Naive thymus-derived CD4-positive, alpha-beta T cell (primary cell): ENCODE measurements around the gene SYNGR1. TPM values are rescaled to one million over a fixed set of nuclear protein-coding genes. Genes with fewer than 3 reads are reported as not detected.

Experiments used
- ATAC-seq: fragments of 150-1000 bp; cut with Tn5 transposase; 2 replicates; pipeline ENCODE4 v1.10.0; 2021; ENCODE audit warnings: mild to moderate bottlenecking, moderate library complexity
- CTCF ChIA-PET: fragments of 350-600 bp; sonication (Branson Sonifier 250); formaldehyde crosslinking; loops from one replicate; lab custom pipeline; 2021; ENCODE audit warnings: antibody characterized with exemption; lab: Charles Lee
- POLR2A ChIA-PET: fragments of 350-600 bp; sonication (Branson Sonifier 250); formaldehyde crosslinking; loops from one replicate; lab custom pipeline; 2021; ENCODE audit warnings: antibody characterized with exemption, inconsistent platforms; lab: Charles Lee
- DNase-seq, 9 donors: peaks; one replicate each; pipeline versions ENCODE4 v3.0.0 to v3.0.0-alpha.2; 2020 to 2022; ENCODE audit warnings: mixed read lengths in 1 of 9
- H3K27ac ChIP-seq: one replicate; pipeline ENCODE4 v1.7.0; 2013; ENCODE audit warnings: mild to moderate bottlenecking, low read depth, low read length, moderate library complexity
- H3K27me3 ChIP-seq, 2 donors: one replicate each; pipeline ENCODE4 v1.7.0; 2013; ENCODE audit warnings: low read length in 2 of 2, mild to moderate bottlenecking in 2 of 2, moderate library complexity in 2 of 2; ENCODE audit not compliant: control insufficient read depth in 2 of 2, insufficient read depth in 2 of 2
- H3K36me3 ChIP-seq, 3 experiments: 1 replicate in 2 of 3; 2 replicates in 1 of 3; pipeline ENCODE4 v1.7.0; 2013; ENCODE audit warnings: low read length in 3 of 3, mild to moderate bottlenecking in 3 of 3, moderate library complexity in 1 of 3; ENCODE audit not compliant: insufficient read depth in 3 of 3, control insufficient read depth in 2 of 3
- H3K4me1 ChIP-seq, 2 donors: one replicate each; pipeline ENCODE4 v1.7.0; 2013; ENCODE audit warnings: low read length in 2 of 2, mild to moderate bottlenecking in 2 of 2, moderate library complexity in 1 of 2; ENCODE audit not compliant: control insufficient read depth in 2 of 2, insufficient read depth in 2 of 2
- H3K4me3 ChIP-seq: 2 replicates; pipeline ENCODE4 v1.7.0; 2013; ENCODE audit warnings: mild to moderate bottlenecking, low read length
- H3K9me3 ChIP-seq, 3 experiments: 1 replicate in 2 of 3; 2 replicates in 1 of 3; pipeline ENCODE4 v1.7.0; 2013; ENCODE audit warnings: low read length in 3 of 3; ENCODE audit not compliant: control insufficient read depth in 2 of 3
- H3K27ac Mint-ChIP-seq, 9 donors: one replicate each; pipeline ENCODE4 v1.8.0; 2020 to 2022; ENCODE audit warnings: mixed read lengths in 9 of 9, mild to moderate bottlenecking in 8 of 9, moderate library complexity in 5 of 9, inconsistent platforms in 2 of 9
- H3K27me3 Mint-ChIP-seq, 5 donors: one replicate each; pipeline ENCODE4 v1.8.0; 2021 to 2022; ENCODE audit warnings: mixed read lengths in 5 of 5, mild to moderate bottlenecking in 1 of 5
- H3K36me3 Mint-ChIP-seq, 5 donors: one replicate each; pipeline ENCODE4 v1.8.0; 2020 to 2022; ENCODE audit warnings: mixed read lengths in 5 of 5, mild to moderate bottlenecking in 3 of 5, inconsistent platforms in 1 of 5
- H3K4me1 Mint-ChIP-seq, 7 donors: one replicate each; pipeline ENCODE4 v1.8.0; 2020 to 2022; ENCODE audit warnings: mixed read lengths in 7 of 7, mild to moderate bottlenecking in 3 of 7, inconsistent platforms in 1 of 7
- H3K4me3 Mint-ChIP-seq, 10 donors: one replicate each; pipeline ENCODE4 v1.8.0; 2020 to 2022; ENCODE audit warnings: mild to moderate bottlenecking in 10 of 10, mixed read lengths in 10 of 10, moderate library complexity in 6 of 10, inconsistent platforms in 2 of 10
- H3K9me3 Mint-ChIP-seq, 11 donors: one replicate each; pipeline ENCODE4 v1.8.0; 2020 to 2022; ENCODE audit warnings: mixed read lengths in 11 of 11, mild to moderate bottlenecking in 4 of 11, inconsistent platforms in 1 of 11, moderate library complexity in 1 of 11
- intact Hi-C, 2 donors: fragments of 100-400 bp; cut with micrococcal nuclease; formaldehyde crosslinking; loops; one replicate each; pipeline ENCODE4 v1.15.1; 2023
- polyA plus RNA-seq, 2 donors: library from polyadenylated mRNA; unstranded; fragments of 300-500 nt; fragmentation: Illumina TruSeq; gene quantifications; one replicate each; pipeline ENCODE4 v1.2.3, GENCODE V29; 2021
- total RNA-seq, 6 experiments: library from RNA in 5 of 6; stranded (reverse) in 5 of 6; gene quantifications; 1 replicate in 5 of 6; 2 replicates in 1 of 6; pipeline ENCODE4 v1.2.3 and lab custom pipeline; 2021 to 2026

SYNGR1 gene
- total and polyA plus RNA-seq, 7 experiments from 2014 or later = 0.12 to 7.0 (median 1.5) TPM

DNA sequence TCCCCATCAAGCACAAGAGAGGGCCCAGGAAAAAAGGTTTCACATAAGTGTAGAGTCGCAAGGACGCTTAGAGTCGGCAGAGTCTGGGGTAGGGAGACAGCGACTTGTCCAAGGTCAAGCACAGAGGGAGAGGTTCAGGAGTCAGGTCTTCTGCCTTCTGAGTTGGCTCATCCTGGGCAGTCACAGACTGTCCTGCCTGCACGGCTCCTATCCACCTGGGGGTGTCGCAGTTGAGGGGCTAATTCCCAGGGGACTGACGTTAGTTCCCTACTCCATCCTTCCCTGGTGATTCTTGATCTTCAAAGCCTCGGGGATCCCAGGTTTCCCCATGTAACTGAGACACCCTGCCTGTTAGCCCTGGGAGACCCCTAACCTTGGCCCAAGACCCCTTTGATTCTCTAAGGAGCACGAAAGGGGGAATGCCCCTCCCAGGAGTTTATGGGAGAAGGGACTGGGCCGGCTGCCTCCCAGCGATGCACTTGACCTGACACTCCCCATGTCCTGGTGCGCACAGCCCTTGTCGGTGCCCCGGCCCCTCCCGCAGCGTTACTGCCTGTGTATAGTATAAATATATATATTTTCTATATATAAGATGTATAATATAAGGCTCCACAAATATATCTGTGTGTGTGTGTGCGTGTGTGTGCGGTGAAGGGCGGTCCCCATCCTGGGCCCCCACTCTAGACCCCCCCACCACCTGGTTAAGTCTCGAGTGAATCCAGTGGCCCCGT is 35.1 kb downstream of the SYNGR1 start:
- Histone ChIP-seq H3K9me3 (no peaks in the 10 kb centered on the region), H3K27me3 (no peaks in the 10 kb centered on the region), H3K27ac (peak overlapping the region; percentile 14), H3K4me1 (peaks cover 0 to 4% of the 10 kb centered on the region in 2 donors), H3K36me3 (no peaks in the 10 kb centered on the region), H3K4me3 (no peak overlapping the region)
- Mint-ChIP-seq H3K9me3 (peaks cover 0 to 3% (median 0%) of the 10 kb centered on the region in 11 donors), H3K4me1 (peaks cover 6 to 31% (median 19%) of the 10 kb centered on the region in 7 donors), H3K4me3 (peak overlapping the region in 1 of 10 donors; percentile 32), H3K27ac (peak overlapping the region in 3 of 9 donors; percentile 14 to 59 (median 52)), H3K36me3 (peaks cover 0 to 5% (median 0%) of the 10 kb centered on the region in 5 donors), H3K27me3 (peaks cover 0 to 4% (median 0%) of the 10 kb centered on the region in 5 donors)
- ChIA-PET POLR2A (interaction anchor here (0.5 kb wide), 1 partner anchor 654 kb away, joined by 4 read pairs; no protein-coding TSS in a partner anchor), CTCF (no interaction called here)
- ATAC-seq (no peak), DNase-seq (no peak)
- intact Hi-C loops = loop anchor here (5.0 kb wide), 1 partner anchor 68 kb away; the partner anchor contains the start of gene RPL3 (in 2 of the 2)

DNA sequence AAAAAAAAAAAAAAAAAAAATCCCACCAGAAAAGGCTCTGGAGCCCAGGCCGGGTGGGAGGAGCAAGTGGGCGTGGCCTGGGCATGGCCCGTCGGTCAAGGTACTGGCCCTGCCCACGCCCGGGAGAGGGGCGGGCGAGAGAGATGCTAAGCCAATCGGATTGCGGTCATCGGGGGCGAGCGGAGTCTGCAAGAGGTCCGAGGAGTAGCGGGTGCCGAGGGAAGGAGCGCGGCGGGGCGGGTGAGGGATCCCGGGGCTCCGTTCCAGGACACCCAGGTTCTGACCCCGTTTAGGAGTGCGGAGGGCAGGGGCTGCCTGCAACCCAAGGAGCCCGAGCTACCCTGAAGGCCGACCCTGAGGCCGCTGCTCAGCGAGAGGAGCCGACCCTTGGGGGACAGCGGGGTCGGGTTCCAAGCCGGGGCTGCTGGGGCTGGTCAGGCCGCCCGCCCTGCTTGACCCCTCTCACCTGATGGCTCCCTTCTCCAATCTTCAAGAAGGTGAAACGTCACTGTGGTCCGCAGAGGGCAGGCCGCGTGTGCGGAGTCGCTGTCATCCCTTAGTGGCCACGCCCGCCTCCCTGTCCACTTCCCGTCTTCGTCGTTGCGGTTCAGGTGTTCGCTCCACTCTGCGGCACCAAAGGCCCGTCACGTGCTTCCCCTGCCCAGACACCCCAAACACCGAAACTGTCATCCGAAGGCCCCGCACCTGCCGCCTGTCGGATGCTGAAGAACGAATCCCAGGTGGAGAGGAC is 38.6 kb downstream of the SYNGR1 start:
- no peaks in the 10 kb centered on the region for H3K9me3 ChIP-seq
- peak overlapping the region; percentile 56 for H3K4me3 ChIP-seq
- H3K27ac ChIP-seq = peak overlapping the region; percentile 87
- Mint-ChIP-seq H3K4me1 (peaks cover 6 to 31% (median 18%) of the 10 kb centered on the region in 7 donors), H3K36me3 (peaks cover 0 to 5% (median 0%) of the 10 kb centered on the region in 5 donors), H3K27me3 (peaks cover 0 to 4% (median 0%) of the 10 kb centered on the region in 5 donors), H3K27ac (peak overlapping the region in 8 of 9 donors; percentile 51 to 99 (median 94)), H3K9me3 (peaks cover 0 to 3% (median 0%) of the 10 kb centered on the region in 11 donors), H3K4me3 (peak overlapping the region; percentile 57 to 98 (median 90))
- ATAC-seq (peak; percentile 96), DNase-seq (peak in 8 of 9 donors; percentile 16 to 89 (median 77))
- H3K27me3 ChIP-seq = no peaks in the 10 kb centered on the region
- POLR2A ChIA-PET = interaction anchor here (0.7 to 2.6 kb wide), 6 partner anchors 11 to 1842 kb away, joined by 3 to 11 read pairs (median 4); partner anchors contain the start of genes ATF4 and TAB1
- peaks cover 0 to 4% of the 10 kb centered on the region in 2 donors for H3K4me1 ChIP-seq
- intact Hi-C loops = loop anchor here (1.0 to 5.0 kb wide), 7 partner anchors 11 to 214 kb away; partner anchors contain the start of genes RPL3 (in 2 of the 2), TAB1 (in 2 of the 2) and RPS19BP1 (in 1 of the 2)
- CTCF ChIA-PET = interaction anchor here (0.7 to 1.6 kb wide), 4 partner anchors 57 to 407 kb away, joined by 4 to 6 read pairs (median 5); partner anchors contain the start of gene RPL3
- no peaks in the 10 kb centered on the region for H3K36me3 ChIP-seq

DNA sequence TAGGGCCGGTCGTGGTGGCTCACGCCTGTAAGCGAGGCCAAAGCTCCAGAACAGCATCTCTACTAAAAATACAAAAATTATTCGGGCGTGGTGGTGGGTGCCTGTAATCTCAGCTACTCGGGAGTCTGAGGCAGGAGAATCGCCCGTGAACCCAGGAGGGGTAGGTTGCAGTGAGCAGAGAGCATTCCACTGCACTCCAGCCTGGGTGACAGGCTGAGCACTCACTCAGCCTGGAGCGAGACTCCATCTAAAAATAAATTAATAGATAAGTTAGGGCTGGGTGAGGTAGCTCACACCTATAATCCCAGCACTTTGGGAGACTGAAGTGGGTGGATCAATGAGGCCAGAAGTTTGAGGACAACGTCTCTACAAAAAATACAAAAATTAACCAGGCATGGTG is 39.6 kb downstream of the SYNGR1 start:
- CTCF ChIA-PET = interaction anchor here (0.7 to 1.9 kb wide), 4 partner anchors 10 to 127 kb away, joined by 3 to 5 read pairs (median 4); partner anchors contain the start of gene TAB1
- DNase-seq (no peak), ATAC-seq (no peak)
- H3K4me3 ChIP-seq = no peak overlapping the region
- H3K27ac ChIP-seq = peak overlapping the region; percentile 87
- intact Hi-C loops = loop anchor here (2.0 to 5.0 kb wide), 3 partner anchors 47 to 215 kb away; partner anchors contain the start of gene RPL3 (in 2 of the 2)
- Mint-ChIP-seq H3K36me3 (peaks cover 0 to 5% (median 0%) of the 10 kb centered on the region in 5 donors), H3K27ac (peak overlapping the region in 7 of 9 donors; percentile 51 to 99 (median 95)), H3K4me3 (peak overlapping the region in 9 of 10 donors; percentile 21 to 98 (median 88)), H3K27me3 (peaks cover 0 to 4% (median 0%) of the 10 kb centered on the region in 5 donors), H3K4me1 (peaks cover 6 to 29% (median 18%) of the 10 kb centered on the region in 7 donors), H3K9me3 (peaks cover 0 to 3% (median 0%) of the 10 kb centered on the region in 11 donors)
- POLR2A ChIA-PET = interaction anchor here (0.8 to 2.6 kb wide), 5 partner anchors 10 to 131 kb away, joined by 3 to 11 read pairs (median 3); partner anchors contain the start of genes ATF4, RPL3 and TAB1
- no peaks in the 10 kb centered on the region for H3K9me3 ChIP-seq
- no peaks in the 10 kb centered on the region for H3K27me3 ChIP-seq
- H3K4me1 ChIP-seq = peaks cover 0 to 4% of the 10 kb centered on the region in 2 donors
- H3K36me3 ChIP-seq = no peaks in the 10 kb centered on the region

DNA sequence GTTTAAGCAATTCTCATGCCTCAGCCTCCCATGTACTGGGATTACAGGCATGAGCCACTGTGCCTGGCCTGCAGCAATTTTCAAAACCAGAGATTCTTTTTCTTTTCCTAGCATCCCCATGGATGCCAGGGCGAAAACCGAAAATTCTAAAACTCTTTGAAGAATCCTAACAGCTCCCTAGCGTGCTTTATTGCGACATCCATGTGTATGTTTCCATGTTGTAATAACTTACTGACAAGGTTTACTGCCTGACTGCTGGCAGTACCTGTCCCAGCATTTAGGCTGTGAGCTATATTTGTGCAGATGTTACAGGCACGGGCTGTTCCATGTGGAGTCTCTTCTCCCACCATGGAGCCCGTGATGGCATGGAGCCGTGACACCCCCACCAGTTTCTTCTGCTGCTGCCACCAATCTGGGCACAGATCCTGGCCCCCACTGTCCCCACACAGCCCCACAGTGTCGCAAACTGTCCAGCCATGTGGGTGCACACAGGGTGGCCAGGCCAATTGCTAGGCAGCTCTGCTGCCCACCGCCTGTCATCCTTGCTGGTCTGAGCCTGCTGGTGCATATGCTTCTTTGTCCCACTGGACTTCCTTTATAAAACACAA is 42.7 kb downstream of the SYNGR1 start:
- intact Hi-C loops = no loop called here
- ATAC-seq (no peak), DNase-seq (no peak)
- Mint-ChIP-seq H3K4me1 (peaks cover under 1 to 21% (median 9%) of the 10 kb centered on the region in 7 donors), H3K27me3 (peaks cover 0 to 6% (median 0%) of the 10 kb centered on the region in 5 donors), H3K4me3 (no peak overlapping the region), H3K9me3 (no peaks in the 10 kb centered on the region), H3K27ac (no peak overlapping the region), H3K36me3 (peaks cover 0 to 3% (median 0%) of the 10 kb centered on the region in 5 donors)
- Histone ChIP-seq H3K4me3 (no peak overlapping the region), H3K36me3 (no peaks in the 10 kb centered on the region), H3K4me1 (peaks cover 0 to 4% of the 10 kb centered on the region in 2 donors), H3K27ac (no peak overlapping the region), H3K9me3 (no peaks in the 10 kb centered on the region), H3K27me3 (no peaks in the 10 kb centered on the region)
- ChIA-PET POLR2A (interaction anchor here (0.5 to 1.9 kb wide), 3 partner anchors 74 to 128 kb away, joined by 3 to 7 read pairs (median 6); partner anchors contain the start of gene ATF4), CTCF (interaction anchor here (0.7 kb wide), 1 partner anchor 1101 kb away, joined by 4 read pairs; no protein-coding TSS in a partner anchor)

DNA sequence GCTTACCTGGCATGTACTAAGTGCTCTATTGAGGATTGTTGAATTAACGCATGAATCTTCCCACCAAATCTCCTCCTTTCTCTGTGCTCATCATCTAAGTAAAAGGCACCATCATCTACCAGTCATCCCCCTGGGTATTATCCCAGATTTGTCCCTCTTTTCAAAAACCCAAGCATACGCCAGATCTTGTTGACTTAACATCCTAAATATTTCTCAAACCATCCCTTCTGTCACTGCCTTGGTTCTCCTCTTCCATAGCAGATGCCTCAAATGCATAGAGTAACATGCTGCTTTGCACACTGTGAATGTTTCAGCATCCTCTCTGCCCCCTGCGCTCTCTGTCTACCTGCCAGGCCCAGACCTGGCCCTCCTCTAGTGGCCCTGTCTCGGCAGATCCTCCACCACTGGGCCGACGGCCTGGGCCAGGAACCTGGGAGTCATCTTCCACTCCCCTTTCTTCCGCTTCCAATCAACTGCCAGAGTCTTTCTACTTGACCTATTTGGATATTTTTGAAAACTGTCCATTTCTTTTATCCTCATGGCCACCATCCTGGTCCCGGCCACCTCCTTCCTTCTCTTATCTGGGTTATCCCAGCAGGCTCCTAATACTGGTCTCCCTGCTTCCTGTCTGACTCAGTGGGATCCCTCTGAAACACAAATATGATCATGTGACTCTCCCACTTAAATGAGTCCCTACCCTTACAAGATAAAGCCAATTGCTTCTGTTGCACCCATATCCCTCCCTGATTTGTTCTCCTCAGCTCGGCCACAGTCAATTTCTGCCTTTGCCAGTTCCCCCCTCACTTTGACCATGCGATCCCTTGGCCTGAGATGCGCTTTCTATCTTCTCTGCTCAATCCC is 46.4 kb downstream of the SYNGR1 start:
- intact Hi-C loops = loop anchor here in 1 of 2 donors (5.0 kb wide), 1 partner anchor 646 kb away; no protein-coding TSS in a partner anchor
- peak overlapping the region in 2 of 9 donors; percentile 5 to 6 for H3K27ac Mint-ChIP-seq
- CTCF ChIA-PET = no interaction called here

More for the DNA sequence above, 46.4 kb downstream of the SYNGR1 start:
- H3K9me3 Mint-ChIP-seq = no peaks in the 10 kb centered on the region
- POLR2A ChIA-PET = no interaction called here
- no peak for ATAC-seq
- no peak overlapping the region for H3K4me3 ChIP-seq
- H3K4me1 Mint-ChIP-seq = peaks cover 5 to 19% (median 11%) of the 10 kb centered on the region in 7 donors
- DNase-seq = no peak
- no peaks in the 10 kb centered on the region for H3K27me3 ChIP-seq
- H3K9me3 ChIP-seq = no peaks in the 10 kb centered on the region
- H3K27me3 Mint-ChIP-seq = peaks cover 0 to 2% (median 0%) of the 10 kb centered on the region in 5 donors
- H3K36me3 ChIP-seq = no peaks in the 10 kb centered on the region
- H3K36me3 Mint-ChIP-seq = peaks cover 0 to 3% (median 0%) of the 10 kb centered on the region in 5 donors
- H3K27ac ChIP-seq = no peak overlapping the region
- peak overlapping the region in 1 of 10 donors; percentile 34 for H3K4me3 Mint-ChIP-seq
- H3K4me1 ChIP-seq = peaks cover 6 to 9% of the 10 kb centered on the region in 2 donors
